Astrocyte of the spinal cord (primary cell): ENCODE results near the gene DCTN1.

ENCODE experiments used
- DNase-seq: peaks from one replicate; pipeline ENCODE4 v3.0.0; 2011; ENCODE audit warnings: low read depth, low spot score
- H3K4me3 ChIP-seq: 2 replicates; pipeline ENCODE4 v1.5.1; 2011; ENCODE audit warnings: low read depth, mild to moderate bottlenecking, low read length, moderate library complexity
- CTCF ChIP-seq: IDR thresholded peaks from 2 replicates; pipeline ENCODE4 v1.5.1; 2012; ENCODE audit warnings: low read depth, mild to moderate bottlenecking, low read length, inconsistent platforms
- in situ Hi-C: cut with HindIII; loops from 2 replicates; pipeline ENCODE4 v1.10.0; 2017; ENCODE audit warnings: low sequenced_read_pairs

Gene DCTN1

DNA sequence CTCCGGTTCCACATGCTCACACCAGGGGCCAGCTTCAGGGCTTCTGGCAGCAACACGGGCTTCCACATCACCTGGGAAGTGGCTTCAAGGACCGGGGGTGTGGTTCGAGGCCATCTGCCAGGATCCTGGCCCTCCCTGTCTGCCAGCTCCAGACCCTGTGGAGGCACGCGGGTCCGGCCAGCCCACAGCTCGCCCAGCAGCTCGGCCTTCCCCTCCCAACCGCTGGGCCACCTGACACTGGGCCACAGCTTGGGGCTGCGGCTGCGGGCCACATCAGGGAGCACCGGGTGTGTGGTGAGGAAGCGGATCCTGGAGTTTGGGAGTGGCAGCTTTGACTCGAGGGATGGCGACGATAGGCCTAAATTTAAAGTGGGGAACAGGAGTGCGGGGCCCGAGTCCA is 34.3 kb upstream of the DCTN1 start:
- no peak for DNase-seq
- H3K4me3 ChIP-seq, result peak overlapping the region; percentile 43
- TF ChIP-seq CTCF, result no peak
- in situ Hi-C loops, result no loop called here

DNA sequence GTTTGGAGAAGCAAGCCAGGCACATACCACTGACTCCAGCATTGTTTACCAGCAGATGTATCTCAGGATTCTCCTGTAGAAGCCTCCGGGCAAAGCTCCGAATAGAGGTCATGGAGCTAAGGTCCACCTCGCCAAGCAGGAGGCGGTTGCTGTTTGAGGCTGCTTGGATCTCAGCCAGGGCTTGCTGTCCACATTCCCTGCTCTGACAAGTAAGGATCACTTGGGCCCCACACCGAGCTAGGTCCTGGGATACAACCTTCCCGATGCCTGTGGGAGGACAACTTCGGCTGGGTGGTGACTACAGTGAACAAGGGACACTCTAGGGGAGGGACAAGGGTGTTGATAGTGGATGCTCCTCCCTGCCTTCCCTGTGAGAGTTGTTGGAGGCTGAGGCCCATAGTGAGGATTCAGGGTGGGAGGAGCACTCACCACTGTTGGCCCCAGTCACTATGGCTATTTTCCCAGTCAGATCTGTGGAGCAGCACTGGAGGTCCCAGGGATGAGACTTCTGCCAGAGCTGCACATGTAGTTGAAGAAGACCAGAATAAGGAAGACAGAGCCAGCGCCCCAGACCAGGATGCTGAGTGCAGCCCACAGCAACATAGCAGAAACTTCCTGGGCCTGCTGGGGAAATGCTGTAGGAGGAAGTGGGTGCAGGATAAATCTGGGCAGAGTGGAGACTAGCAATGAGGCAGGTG is 33.0 kb upstream of the DCTN1 start:
- H3K4me3 ChIP-seq, result no peak overlapping the region
- no peak for DNase-seq
- TF ChIP-seq CTCF, result no peak
- in situ Hi-C loops, result no loop called here

- no peak for DNase-seq
- TF ChIP-seq CTCF, result no peak
- H3K4me3 ChIP-seq, result no peak overlapping the region
- in situ Hi-C loops, result no loop called here
Observed at GRCh38 chr2:74407682-74408081, 27.6 kb upstream of the DCTN1 start.

GRCh38 chr2:74406035-74406434 is 25.9 kb upstream of the DCTN1 start:
- in situ Hi-C loops, result no loop called here
- no peak overlapping the region for H3K4me3 ChIP-seq
- no peak for TF ChIP-seq CTCF
- no peak for DNase-seq

DNA sequence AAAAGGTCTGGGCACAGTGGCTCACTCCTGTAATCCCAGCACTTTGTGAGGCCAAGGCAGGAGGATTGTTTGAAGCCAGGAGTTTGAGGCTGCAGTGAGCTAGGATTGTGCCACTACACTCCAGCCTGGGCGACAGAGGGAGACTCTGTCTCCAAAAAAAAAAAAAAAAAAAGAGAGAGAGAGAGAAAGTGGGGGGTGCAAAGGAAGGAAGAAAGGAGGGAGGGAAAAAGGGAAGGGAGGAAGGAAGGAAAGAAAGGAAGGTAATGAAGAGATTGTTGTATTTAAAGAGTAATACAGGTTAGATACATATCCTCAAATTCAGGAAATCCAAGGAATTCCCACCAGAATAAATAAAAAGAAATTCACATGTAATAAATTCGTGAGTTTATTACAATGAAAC is 21.8 kb upstream of the DCTN1 start:
- no peak overlapping the region for H3K4me3 ChIP-seq
- DNase-seq, result no peak
- TF ChIP-seq CTCF, result no peak
- in situ Hi-C loops, result no loop called here

GRCh38 chr2:74399785-74400184 is 19.7 kb upstream of the DCTN1 start:
- in situ Hi-C loops, result no loop called here
- peak; percentile 56 for TF ChIP-seq CTCF
- no peak overlapping the region for H3K4me3 ChIP-seq
- peak; percentile 34 for DNase-seq
